NCI-H2029 treated with DMSO at 0.1 percent for 48 hours (cell line): ENCODE data around the gene HIVEP3.

Experiments used
- DNase-seq: peaks from one replicate; lab custom pipeline; 2025; lab: John Stamatoyannopoulos, UW

HIVEP3 gene

DNA sequence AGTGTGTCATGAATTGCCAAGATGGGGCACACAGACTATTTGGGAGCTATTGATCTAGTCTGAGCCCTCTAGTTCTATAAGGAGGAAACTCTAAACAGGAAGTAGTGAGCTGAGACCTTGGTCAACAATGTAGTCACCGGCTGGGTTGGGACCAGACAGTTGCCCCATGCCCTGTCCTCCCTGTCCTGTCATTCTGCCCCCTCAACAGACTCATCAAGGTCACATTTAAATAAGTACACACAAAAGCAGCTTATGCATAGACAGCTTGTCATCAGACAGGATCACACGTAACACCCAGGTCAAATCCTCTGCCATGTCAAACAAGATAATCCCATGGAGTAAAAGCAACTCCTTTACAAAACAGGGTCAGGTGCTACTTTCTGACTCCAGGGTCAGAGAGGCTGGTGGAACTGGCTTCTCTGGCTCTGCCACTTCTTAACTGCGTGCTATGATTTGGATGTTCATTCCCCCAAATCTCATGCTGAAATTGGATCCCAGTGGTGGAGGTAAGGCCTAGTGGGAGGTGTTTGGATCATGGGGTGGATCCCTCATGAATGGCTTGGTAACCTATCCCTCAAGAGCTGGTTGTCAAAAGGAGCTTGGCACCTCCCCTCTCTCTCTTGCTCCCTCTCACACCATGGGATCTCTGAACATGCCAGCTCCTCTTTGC lies 128.9 kb downstream of the HIVEP3 start:
- peak; percentile 96 for DNase-seq

DNA sequence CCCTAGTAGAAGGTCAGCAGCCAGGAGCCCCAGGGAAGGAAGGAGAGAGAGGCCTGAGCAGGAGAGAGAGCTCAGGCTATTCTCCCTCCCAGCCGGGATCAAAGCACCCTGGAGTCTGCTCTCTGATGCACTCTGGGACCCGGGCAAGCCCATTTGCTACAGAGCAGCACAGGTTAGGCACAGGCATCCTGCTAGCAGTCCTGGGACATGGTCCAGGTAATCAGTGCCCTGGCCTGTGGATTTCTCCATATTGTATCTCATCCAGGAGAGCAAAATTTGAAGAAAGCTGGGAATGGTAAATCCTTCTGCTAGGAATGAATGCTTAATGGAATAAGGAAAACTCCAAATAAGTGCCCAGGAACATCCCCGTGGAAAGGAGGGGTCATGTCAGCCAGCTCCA lies 130.3 kb downstream of the HIVEP3 start:
- no peak for DNase-seq

DNA sequence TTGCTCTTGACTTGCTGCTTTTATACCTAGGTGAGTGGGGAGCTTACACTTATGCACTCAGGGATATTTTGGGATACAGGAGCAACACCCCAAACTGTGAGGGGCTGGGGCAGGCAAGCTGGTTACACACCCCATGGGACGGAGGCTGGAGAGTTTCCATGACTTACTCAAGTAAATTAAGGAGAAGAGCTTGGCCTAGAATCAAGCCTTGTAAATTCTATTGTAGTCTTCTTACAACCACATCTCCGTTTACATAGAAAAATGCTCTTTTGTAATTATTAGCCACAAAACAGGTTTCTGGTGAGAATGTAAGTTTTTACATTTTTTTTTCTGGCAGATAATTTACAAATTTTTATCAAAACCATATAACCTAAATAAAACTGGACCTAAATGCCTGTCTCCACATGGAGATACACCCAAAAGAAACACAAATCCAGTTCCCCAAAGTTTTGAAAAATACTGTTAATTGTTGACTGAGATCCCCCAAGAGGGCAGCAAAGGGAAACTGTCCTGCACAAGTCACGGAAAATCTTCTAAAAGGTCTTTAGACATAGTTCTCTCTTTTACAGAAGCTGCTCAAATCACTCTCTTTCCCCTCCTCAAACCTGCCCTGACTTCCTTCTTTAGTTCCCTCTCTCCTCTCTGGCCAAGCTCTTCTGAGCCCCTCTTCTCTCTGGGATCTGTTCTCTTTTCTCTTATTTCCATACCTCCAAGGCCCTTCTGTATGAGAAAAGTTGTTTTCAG lies 134.0 kb downstream of the HIVEP3 start:
- DNase-seq, result no peak

DNA sequence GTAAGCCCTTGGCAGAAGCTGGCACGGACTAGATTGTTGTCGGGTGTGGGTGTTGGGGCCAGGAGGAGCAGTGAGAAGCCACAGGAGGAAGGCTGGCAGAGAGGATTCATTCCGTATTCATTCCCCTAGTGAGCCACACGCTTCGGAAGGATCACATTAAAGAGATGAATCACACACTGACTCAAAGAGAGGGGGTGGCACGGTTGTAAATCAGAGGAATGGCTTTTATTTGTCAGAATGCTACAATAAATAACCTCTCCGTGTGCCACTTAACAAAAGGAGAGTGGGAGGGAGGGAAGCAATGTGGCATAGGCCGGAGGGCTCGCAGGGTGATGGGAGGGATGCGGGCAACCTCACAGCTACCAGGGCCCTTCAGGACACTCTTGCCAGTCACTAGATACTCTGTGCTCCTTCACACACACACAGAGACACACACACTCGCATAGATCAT lies 135.5 kb downstream of the HIVEP3 start:
- no peak for DNase-seq

DNA sequence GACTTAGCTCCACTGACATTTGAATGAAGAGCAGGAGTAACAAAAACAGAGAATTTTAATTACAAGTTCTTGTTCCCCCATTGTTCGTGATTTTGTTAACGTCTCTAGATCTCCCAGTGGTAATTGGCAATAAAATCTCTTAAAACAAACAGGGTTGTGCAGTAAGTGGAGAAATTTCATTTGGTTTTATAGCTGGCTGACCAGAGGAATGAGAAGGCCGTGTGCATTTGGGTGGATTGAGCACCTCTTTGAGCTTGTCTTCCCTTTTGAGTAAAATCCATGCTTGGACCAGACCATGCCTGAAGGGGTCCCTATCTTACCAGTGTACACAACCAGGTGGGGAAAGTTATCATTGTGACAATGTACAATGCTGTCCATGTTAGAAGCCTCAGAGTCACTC lies 137.8 kb downstream of the HIVEP3 start:
- no peak for DNase-seq

DNA sequence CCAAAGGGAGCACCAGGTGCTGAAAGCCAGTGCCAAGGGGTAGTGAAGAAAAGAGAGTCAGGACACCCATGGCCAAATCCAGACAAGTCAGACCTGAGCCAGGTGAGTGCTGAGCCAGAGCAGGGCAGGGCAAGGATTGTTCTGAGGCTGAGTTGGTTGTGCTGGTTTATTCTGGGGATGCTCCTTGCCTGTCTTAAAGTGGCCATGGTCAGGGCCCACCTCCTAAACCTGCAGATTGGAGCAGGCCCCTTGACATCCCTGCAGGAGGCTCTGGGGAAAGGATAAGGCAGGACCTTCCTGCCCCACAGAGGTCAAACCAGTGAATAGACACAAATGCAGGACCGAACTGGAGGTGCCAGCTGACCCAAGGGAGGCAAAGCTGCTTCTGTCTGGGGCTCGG lies 138.4 kb downstream of the HIVEP3 start:
- no peak for DNase-seq

DNA sequence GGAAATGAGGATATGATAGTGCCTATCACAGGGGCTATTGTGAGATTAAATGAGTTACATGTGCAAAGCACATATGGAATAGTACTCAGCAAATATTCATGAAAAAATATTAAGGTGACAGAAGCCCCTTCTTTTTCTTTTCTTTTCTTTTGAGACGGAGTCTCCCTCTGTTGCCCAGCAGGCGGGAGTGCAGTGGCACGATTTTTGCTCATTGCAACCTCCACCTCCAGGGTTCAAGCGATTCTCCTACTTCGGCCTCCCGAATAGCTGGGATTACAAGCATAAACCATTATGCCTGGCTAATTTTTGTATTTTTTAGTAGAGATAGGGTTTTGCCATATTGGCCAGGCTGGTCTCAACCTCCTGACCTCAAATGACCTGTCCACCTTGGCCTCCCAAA lies 139.4 kb downstream of the HIVEP3 start:
- DNase-seq, result no peak

DNA sequence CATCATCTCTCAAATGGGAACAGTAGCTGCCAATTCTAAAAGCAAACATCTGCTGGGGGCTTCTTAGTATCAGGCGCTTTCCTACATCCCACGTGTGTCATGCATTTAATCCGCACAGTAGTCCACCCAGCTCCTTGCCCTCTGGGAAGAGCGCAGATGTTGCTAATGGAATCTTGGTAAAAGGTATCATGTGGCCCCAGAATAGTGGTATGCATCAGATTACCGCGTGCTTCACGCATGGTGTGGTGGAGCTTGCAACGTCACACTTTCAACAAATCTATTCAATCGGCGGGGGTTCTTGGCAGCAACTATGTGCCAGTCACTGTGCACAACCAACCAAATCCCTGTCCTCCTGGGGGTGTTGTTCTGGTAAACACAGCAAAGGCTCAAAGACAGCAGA lies 141.0 kb downstream of the HIVEP3 start:
- DNase-seq, result no peak

DNA sequence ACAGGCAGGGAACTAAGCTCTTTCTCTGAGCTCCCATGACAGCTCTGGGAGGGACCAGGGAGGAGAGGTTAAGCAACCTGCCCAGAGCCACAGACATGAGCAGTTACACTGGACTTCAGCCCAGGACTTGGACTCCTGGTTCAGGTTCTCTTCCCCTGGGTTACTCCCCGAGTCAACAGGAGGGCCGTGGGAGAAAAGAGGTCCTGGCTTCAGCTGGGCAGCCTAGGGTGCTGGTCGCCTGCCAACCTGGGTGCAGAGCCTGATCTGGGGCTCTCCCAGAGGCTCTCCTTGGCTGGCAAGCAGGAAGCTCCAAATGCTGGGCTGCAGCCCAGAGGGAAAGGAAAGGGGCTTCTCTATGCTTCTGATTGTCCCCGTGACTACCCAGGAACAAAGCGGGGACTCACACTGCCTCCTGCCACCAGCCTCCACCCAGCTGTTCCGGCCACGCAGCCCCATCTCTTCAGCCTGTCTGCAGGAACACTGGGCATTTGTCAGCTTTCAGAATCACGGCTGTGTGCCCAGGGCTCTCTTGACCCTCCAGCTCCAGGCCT lies 141.8 kb downstream of the HIVEP3 start:
- no peak for DNase-seq

DNA sequence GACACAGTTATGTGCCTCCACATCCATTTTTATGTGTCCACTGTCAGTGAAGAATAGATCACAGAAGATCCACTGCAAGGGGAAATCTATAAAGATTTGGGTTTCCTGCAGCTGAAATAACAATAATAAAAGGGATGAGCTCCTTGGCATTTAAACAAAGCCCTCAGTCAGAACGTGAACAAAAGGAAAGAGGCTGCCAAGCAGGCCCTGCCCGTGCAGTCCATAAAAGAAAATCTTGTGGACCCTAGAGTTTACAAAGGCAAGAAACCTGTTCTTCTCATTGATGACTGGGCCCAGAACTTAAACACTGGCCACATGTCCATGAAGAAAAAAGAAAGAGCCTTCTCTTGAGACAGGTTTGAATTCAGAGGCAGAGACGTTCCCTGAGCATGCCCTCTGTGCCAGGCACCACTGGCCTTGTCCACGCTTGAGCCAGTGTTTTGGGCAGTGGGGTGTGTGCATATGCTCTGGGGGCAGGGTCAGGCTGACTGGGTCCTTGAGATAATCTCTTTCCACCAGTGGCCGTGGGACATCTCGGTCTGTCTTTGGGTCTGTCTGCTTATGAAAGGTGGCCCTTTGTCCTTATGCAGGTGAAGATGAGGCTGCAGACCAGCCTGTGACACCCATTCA lies 142.7 kb downstream of the HIVEP3 start:
- no peak for DNase-seq

DNA sequence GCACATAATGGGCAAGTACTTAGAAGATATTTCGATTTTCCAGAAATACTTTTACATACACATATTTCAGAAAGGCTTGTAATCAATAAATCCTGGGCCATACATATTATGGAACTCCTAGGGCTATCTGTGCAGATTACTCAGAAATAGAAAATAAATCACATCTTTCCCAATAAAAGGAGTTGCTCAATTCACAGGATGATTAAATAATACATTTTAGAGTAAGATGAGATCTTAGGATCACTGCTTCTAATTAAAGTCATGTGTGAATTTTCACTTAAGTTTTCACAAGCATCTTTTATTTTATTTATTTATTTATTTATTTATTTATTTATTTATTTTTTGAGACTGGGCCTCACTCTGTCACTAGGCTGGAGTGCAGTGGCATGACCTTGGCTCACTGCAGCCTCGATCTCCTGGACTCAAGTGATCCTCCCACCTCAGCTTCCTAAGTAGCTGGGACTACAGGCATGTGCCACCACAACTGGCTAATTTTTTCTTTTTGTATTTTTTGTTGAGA lies 144.2 kb downstream of the HIVEP3 start:
- no peak for DNase-seq

DNA sequence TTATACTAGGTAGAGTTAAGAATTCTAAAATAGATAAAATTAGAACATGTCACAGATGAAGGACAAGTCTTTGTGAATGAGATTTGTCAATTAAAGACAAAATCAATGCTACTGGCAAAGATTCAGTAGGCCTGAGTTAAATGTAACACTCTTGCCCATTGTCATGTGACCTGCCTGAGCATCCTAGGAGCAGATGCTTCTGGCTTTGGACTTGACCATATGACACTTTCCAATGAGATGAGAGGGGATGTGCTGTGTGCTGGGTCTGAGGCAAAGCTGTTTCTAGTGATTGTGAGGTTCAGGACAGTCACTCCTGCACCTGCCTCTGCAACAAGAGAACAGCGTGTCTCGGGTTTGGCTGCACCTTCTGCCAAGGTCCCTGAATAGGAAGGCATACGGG lies 144.9 kb downstream of the HIVEP3 start:
- DNase-seq, result no peak

DNA sequence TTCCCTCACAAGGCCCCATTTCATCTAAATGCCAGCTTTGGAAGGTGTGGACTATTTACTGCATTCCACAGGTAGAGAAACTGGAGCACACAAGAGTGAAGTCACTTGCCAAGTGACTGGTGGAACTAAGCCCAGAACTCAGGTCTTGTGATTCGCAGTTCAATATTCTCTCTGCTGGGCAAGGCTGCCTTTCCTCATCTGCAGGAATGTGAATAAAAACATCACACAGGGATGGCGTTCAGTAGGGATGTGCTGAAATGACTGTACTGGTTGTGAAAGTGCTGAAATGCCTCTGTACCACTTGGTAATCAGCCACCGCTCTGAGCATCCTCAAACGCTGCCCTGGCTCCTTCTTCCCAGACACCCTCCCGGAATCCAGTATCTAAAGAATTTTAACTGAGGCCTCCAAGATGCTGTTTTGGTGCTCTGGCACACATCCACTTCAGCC lies 145.6 kb downstream of the HIVEP3 start:
- DNase-seq, result no peak

DNA sequence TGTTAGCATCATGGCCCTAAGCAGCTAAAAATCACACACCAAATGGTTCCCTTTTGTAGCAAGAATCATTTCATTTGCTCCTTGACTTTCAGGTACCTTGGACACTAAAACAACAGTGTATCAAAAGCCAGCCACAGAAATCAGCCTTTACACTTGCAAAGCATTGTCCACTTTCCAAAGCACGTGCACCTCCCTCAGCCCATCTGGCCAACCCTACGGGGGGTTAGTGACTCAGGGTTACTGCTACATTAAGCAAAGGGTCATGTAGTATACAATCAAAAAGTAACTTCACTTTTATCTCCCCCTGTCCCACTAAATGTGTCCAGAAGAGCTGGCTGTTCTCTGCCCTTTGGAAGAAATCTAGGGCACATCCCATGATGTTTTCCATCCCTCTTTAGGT lies 149.7 kb downstream of the HIVEP3 start:
- no peak for DNase-seq

DNA sequence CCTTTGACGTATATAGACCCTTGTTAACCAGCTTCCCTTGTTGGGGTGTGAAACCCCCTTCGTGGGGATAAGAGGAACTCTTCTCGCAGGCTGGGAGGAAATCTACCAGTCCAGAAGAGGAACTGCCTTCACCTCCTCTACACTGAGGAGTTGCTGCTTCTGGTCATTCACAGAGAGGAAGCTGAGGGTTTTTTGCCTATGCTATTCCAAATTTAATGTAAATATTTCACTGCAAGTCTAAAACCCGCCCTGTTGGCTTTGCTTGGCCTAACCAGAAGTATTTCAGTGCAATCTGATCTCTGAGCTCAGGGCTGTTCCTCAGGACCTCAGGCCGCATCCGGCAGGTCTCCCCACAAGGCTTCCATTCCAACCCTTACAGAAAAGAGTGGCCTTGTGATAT lies 150.1 kb downstream of the HIVEP3 start:
- DNase-seq, result no peak

DNA sequence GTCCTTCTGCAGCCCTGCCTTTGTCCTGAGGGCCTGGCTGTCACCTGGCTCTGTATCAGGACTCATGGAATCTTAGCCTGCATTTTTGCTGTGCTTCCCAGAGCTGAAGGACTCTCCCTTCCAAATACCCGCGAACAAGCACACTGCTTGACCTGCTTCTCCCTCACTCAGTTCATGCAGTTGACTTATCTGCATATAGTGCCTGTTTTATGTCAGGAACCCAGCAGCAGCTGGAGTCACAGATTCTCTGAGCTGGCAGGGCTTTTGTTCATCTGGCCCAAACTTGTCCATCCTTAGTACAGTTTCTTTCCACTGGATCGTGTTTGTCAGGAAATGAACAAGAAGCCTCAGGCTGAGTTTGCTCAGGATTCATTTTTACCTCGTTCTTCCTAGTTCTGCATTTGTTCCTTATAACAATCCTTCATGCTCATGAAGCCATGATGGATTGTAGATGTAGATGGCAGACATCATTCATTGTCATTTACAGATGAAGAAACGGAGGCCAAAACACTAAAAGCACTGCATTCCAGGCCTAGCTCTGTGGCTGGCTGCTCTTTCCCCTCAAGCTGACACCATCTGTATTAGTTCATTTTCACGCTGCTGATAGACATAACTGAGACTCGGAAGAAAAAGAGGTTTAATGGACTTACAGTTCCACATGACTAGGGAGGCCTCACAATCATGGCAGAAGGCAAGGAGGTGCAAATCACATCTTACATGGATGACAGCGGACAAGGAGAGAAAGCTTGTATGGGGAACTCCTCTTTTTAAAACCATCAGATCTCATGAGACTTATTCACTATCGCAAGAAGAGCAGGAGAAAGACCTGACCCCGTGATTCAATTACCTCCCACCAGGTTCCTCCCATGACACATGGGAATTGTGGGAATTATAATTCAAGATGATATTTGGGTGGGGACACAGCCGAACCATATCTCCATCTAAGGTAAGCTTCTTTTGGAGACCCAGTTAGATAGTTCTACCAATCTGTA lies 150.9 kb downstream of the HIVEP3 start:
- no peak for DNase-seq

DNA sequence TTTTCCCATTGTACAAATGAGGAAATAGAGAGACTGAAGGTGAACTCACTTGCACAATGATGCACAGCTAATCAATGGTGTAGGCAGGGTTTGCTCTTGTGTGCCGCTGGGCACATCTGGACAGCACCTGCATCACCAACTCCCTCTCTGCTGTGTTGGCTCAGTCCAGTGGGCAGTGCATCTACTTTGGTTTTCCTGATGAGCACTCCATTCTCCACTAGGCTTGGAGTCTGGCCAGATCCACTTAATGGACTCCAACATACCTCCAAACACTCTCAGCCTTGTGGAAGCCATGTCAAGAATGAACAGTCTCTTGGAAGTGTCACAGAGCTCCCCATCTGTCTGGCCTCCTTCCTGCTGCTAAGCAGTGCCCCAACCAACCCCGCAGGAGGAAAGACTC lies 152.2 kb downstream of the HIVEP3 start:
- peak; percentile 100 for DNase-seq

DNA sequence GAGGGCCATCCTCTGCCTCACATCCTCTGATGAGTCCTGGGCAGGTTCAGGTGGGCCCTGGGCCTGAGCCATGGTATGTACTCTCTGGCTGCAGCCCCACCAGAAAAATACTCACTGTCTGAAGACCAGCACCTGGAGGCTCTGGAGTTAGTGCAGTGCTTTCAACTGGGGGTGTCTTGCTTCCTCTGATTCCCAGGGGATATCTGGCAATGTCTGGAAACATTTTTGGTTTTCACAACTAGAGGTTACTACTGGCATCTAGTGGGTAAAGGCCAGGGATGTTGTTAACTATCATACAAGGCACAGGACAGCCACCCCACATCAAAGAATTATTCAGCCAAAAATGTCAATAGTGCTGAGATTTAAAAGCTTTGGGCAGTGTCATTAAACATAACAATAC lies 152.7 kb downstream of the HIVEP3 start:
- DNase-seq, result no peak

DNA sequence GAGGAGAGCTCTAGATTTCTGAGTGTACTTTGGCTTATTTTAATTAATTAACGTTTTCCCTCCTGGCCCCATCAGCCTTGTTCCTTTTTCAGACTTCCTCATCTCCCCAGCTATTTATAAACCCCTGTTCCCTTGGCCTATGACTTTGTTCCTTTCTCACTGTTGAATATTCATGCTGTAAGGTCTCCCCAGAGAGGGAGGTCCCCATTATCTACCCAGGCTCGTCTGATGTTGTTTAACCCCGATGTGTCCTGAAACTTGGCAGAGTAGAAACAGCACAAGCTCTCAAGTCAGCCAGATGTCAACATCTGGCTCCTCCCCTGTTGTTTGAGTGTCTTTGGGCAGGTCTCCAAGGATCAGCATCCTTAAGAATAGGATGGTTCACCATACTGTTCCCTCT lies 153.6 kb downstream of the HIVEP3 start:
- DNase-seq, result no peak

DNA sequence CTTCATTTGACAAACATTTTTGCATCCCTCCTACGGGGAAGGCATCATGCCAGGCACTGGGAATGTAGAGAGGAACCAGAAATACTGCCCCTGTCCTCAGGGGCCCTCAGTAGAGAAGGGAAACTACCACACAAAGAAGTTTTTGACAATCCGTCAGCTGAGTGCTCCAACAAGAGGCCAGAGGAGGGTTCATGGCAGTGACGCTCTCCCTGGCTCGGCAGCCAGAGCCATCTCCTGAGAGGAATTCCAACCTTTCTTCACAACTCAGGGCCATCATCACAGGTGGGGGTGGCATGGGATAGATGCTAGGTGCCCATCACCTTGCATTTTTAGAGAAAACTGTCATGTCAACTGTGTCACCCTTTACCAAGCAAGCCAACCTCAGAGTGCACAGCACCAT lies 154.1 kb downstream of the HIVEP3 start:
- no peak for DNase-seq

DNA sequence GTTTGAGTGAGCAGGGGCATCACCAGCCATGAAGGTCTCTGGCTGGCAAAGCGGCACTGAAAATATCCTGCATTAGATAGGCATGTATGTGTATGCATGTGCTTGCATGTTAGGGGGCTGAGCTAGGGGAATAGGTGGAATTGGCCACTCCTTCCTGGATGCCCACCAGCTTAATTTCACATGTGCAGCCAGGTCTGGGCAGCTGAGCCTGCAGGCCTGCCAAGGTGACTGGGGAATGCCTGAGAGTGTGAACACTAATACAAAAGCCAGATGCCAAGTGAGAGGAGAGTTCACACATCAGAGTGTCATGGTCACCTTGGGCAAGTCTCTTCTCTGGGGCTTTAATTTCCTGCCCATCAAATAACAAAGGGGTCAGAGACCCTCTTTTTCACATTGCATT lies 155.9 kb downstream of the HIVEP3 start:
- no peak for DNase-seq

DNA sequence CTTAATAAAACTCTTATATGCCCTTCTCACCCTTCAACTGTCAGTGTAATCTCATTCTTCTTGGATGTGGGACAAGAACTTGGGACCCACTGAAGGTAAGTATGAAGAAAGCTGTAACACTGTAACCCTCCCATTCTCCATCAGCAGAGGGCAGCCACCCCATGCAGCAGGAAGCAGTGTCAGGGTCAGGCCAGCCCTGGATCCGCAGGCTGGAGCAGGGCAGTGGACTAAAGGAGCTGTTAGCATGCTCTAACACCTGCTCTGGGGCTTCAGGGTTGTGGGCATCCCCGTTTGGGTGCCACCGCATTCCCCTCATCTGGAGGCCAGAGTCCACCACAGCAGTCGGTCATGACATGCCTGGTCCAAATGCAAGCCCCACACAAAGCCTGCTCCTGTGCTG lies 156.5 kb downstream of the HIVEP3 start:
- DNase-seq, result no peak
